B cell (primary cell): ENCODE results near the gene TP53I13.

Source experiments
- EZH2 ChIP-seq: IDR thresholded peaks from 2 replicates; pipeline ENCODE4 v1.6.1; 2012; ENCODE audit warnings: borderline replicate concordance, low read depth, mild to moderate bottlenecking, moderate library complexity, low read length; ENCODE audit not compliant: insufficient read depth, poor library complexity, severe bottlenecking
- TF ChIP-seq, protein P1 (sequence below): fragments of 200-600 bp; IDR thresholded peaks from one replicate; pipeline ENCODE4 v1.8.0; 2022; ENCODE audit warnings: antibody characterized with exemption, mild to moderate bottlenecking

- TF ChIP-seq, protein P1, sequence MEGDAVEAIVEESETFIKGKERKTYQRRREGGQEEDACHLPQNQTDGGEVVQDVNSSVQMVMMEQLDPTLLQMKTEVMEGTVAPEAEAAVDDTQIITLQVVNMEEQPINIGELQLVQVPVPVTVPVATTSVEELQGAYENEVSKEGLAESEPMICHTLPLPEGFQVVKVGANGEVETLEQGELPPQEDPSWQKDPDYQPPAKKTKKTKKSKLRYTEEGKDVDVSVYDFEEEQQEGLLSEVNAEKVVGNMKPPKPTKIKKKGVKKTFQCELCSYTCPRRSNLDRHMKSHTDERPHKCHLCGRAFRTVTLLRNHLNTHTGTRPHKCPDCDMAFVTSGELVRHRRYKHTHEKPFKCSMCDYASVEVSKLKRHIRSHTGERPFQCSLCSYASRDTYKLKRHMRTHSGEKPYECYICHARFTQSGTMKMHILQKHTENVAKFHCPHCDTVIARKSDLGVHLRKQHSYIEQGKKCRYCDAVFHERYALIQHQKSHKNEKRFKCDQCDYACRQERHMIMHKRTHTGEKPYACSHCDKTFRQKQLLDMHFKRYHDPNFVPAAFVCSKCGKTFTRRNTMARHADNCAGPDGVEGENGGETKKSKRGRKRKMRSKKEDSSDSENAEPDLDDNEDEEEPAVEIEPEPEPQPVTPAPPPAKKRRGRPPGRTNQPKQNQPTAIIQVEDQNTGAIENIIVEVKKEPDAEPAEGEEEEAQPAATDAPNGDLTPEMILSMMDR = no peak
- TF ChIP-seq EZH2 = no peak
Observed at GRCh38 chr17:29591146-29591736, 22.7 kb downstream of the TP53I13 start.
